NCI-H526 (cell line): ENCODE measurements around the gene PLEKHN1.

ENCODE experiments used
- DNase-seq, 2 experiments: peaks; one replicate each; lab custom pipeline; 2025; lab: John Stamatoyannopoulos, UW

Gene PLEKHN1

GRCh38 chr1:929712-930632 lies 36.3 kb upstream of the PLEKHN1 start:
- DNase-seq = no peak

DNA sequence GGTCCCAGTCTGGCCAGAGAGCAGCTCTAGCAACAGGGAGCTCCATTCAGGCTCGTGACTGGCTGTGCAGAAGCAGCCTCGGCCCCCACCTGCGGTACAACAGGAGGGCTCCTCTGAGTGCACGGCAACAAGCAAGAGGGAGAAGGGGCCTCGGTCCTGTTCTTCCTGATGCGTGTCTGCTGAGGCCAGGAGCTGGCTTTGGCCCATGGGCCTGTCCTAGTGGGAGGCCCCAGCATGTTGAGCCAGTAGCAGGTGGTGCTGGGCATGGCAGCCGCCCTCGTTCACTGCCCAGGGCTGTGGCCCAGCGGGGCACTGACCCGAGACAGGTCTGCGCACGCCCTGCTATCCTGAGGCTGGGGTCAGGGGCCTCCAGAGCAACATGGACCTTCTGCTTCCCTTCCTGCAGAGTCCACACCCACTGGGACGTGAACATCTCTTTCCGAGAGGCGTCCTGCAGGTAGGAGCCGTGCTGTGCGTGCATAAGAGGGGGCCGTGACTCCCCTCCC lies 35.6 kb upstream of the PLEKHN1 start:
- DNase-seq = no peak

DNA sequence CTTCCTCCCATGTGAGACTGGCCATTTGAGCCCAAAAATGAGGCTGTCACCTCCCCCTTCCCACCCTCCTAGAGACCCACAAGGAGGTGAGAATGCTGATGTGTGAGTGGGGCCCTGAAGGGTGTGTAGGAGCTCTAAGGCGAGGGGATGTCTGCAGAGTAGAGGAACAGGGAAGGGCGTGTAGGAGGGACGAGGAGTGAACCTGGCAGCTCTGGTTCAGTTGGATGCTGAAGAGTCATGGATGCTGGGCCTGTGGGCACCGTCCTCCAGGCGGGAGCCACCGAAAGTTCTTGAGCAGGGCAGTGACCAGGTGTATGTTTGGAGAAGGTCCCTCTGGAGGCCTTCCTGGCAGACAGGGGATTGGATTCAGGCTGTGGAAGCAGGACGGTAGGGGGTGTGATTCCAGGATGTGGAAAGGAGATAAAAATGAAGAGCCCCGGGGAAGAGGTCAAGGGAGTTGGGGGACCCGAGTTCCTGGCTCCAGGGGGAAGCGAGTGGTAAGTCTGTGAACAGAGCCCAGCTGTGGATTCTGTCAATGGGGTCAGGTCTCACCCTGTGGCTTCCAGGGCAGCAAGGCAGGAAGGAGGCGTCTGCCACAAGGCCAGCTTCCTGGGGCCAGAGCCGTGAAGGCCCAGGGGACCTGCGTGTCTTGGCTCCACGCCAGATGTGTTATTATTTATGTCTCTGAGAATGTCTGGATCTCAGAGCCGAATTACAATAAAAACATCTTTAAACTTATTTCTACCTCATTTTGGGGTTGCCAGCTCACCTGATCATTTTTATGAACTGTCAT lies 34.7 kb upstream of the PLEKHN1 start:
- DNase-seq = no peak

DNA sequence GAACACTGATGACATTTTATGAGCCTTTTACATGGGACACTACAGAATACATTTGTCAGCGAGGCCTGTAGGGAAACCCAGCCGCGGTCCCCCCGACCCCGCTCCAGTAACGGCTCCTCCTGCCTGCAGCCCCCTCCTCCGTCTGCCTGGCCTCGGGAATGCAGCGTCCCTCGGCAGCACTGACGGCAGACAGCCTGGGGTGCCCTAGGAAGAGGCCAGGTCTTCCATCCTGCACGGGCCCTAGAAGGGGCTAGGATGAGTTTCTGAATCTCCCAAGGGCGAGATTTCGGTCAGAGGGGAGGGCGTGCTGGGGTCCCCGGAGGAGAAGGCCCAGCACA lies 34.1 kb upstream of the PLEKHN1 start:
- no peak for DNase-seq

GRCh38 chr1:932776-933602 lies 33.3 kb upstream of the PLEKHN1 start:
- DNase-seq = no peak

DNA sequence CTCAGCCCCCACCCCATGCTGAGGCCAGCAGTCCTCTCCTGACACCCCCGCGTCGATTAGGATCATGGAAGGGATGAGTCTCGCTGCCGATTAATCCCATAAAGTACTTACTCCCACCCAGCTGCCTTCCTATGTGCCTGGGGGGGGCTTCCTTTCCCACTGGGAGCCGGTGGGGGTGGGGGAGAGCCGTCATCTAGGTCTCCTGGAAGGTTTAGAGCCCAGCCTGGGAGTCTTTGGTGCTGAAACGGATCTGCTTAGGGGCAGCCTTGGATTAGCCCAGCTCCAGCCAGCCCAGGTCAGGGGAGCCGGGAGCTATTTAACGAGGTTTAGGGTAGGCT lies 32.7 kb upstream of the PLEKHN1 start:
- no peak for DNase-seq

DNA sequence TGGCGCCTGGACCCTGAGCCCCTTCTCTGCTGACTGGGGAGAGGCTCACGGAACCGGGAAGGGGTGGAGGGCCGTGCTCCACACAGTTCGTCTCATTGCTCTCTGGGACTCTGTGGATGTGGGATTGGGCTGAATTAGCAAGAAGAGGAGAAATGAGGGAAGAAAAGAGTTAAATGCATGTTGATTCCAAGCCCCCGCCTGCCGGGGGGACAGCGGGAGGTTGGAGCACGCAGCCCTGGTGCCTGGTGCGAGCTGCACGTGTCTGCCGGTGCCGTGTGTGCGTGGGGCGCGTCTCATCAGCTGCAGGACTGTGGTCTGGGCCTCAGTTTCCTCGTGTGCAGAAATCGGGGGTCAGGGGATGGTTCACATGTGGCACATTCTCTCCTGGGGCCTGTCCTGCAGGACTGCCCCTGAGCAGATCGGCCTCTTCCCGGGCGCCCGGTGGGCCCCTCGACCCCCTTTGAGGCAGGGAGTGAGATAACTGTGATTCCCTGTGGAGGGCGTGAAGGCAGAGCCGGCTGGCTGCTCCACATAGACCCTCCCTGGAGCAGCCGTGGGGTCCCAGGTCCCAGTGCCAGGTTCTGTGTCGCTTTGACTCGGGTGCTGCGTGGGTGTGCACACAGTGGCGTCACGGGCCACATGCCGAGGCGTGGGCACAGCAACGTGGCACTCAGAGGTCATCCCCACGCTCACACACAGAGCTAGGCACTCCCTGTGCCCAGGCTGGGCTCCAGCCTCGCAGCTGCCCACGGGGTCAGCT lies 31.1 kb upstream of the PLEKHN1 start:
- no peak for DNase-seq

- DNase-seq = peak in 1 of 2 experiments; percentile 77
Measured at GRCh38 chr1:935751-936231, 30.5 kb upstream of the PLEKHN1 start.

DNA sequence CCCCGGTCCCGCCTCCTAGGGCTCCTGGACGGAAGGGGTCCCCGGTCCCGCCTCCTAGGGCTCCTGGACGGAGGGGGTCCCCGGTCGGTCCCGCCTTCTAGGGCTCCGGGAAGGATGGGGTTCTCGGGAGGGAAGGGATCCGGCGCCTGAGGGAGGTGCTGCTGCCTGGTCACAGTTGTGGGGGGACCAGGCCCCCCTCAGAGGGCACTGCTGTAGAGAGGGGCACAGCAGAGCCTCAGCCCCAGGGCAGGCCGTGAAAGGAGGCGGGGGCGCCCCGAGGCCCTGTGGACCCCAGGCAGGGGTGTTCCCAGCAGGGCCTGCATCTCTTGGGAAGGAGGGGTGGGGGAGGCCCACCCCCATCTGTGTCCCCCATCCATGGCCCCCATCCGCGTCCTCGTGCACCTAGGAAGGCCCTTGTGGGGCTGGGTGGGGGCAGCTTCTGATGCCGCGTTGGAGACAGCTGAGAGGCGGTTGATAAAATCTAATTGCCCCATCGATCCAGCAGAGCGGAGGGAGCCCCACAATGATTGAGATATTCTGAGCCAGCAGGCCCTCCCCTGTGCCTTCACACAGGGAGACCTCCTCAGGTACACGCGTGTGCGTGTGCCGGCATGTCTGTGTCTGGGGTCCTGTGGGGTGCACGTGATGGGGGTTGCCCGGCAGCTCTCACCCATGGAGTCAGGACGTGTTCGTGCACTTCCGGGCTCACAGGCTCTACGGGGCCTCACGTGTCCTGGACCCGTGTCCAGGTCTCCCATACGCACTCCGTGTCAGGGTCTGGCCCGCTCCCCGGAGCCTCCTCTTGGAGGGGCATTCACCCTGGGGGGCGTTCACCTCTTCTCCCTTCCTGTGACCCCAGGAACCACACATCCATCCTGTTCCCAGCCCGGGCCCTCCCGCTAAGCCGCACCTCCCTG lies 29.7 kb upstream of the PLEKHN1 start:
- DNase-seq = no peak

- DNase-seq = no peak
Measured at GRCh38 chr1:937521-937920, 28.8 kb upstream of the PLEKHN1 start.

GRCh38 chr1:938088-938683 lies 28.1 kb upstream of the PLEKHN1 start:
- peak in 1 of 2 experiments; percentile 58 for DNase-seq

DNA sequence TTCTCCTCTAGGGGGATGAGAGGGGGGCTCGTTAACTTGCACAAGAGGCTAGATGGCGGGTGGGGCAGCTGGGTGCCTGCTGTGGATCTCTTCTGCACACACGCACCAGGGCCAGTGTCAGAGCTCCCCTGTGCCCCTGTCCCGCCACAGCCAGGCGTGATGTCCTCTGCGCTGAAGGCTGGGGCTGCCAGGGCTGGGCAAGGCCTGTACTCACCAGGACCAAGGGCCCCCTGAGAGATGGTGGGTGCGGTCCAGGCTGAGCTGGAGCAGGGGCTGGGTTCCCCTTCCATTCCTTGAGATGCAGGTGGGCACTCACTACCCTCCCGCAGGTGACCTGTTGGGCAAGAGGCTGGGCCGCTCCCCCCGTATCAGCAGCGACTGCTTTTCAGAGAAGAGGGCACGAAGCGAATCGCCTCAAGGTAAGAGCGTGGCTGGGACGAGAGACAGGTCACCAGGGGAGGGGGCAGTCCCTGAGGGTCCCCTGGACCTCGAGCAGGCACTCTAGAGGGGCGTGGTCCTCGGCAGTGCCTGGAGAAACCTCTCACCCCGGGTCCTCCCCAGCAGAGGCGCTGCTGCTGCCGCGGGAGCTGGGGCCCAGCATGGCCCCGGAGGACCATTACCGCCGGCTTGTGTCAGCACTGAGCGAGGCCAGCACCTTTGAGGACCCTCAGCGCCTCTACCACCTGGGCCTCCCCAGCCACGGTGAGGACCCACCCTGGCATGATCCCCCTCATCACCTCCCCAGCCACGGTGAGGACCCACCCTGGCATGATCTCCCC lies 27.4 kb upstream of the PLEKHN1 start:
- no peak for DNase-seq

- DNase-seq = no peak
Measured at GRCh38 chr1:939511-940106, 26.7 kb upstream of the PLEKHN1 start.

DNA sequence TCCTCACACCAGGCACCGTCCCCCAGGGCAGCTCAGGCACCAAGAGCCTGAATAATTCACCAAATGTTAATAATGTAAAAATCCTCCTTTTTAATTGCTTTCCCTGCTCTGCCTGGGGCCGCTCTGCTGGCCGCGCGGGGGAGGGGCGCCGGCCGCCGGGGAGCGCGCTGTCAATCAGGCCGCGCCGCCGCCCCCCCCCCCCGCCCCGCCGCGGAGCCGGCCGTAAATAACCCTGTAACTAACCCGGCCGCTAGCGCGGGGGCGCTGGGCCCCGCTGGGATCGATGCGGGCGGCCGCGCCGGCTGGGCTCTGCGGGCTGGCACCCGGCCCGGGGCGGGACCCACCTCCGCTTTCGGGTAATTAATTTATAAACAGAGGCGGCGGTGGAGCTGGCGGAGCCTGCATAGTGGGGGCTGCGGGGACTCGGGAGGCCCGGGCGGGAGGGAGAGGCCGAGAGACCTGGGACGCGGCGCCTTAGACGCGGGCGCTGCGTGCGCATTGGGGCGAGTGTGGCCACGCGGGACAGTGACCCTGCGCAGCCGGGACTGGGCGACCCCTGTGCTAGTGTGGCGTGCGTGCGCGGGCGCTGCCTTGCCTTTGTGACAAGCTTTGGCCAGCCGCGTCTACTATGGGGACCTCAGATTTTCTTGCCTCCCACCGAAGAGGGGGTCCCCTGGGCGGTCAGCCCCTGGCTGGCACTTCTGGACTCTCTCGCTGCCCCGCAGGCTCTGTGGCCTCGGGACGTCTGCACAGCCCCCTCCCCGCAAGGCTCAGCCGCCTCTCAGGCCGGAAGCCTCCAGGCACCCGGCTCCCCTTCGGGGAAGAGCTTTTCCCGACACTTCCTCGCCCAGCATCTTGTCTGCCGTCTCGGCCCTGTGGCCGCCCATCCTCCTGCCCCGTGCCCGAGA lies 25.9 kb upstream of the PLEKHN1 start:
- peak in 1 of 2 experiments; percentile 82 for DNase-seq

GRCh38 chr1:941015-941587 lies 25.2 kb upstream of the PLEKHN1 start:
- no peak for DNase-seq

GRCh38 chr1:941588-942383 lies 24.5 kb upstream of the PLEKHN1 start:
- peak; percentile 79 to 95 for DNase-seq
